ENCODE results near the gene PKD1. TPM values are rescaled to one million over a fixed set of nuclear protein-coding genes. Genes with fewer than 3 reads are reported as not detected.

PKD1 gene
- total RNA-seq, 1 donor = 125 TPM

DNA sequence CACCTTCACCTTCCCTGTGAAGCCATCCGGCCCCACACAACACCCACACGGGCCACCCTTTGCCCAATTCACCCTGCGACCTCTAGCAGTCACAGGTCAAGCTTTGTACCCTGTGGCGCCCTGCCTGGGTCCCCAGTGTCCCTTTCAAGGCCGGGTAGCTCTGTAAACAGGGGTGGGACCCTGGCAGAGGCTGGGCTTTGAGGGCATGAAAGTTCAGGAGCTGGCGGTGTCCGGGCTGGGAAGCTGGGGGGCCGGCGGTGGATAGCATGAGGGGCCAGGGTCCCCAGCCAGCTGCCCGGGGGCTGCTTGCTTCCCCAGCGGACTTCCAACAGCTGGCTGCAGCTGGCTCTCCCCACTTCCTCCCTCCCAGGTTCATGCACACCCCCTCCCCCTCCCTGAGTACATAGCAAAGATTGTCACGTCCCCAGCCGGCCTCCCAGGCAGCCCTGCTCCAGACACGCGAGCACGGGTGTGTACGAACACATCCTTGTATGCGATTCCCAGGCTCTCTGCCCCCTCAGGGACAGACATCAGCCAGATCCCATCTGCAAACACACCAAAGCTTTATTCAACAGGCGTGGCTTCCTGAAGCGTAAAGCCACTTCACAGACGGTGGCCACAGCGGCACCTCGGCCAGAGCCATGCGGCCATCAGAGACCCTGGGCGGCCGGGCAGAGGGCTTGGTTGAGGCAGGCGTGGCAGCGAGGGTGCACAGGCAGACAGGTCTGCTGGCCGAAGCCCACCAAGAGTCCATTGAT is 96.2 kb downstream of the PKD1 start:
- DNase-seq (ENCODE audit: low read depth in 2 of 3, low spot score in 2 of 3) = no peak

Small RNAs within 50 kb of the gene (small RNA-seq; reads per million reads assigned to genes)
- gene MIR1225 = not detected
- not detected for gene MIR3180-5
- gene MIR4516 = not detected
- not detected for gene RF00019
- gene SNORD60 = not detected

Other genes with a start within 250 kb of the PKD1 start
- not detected for gene HS3ST6, start 217.5 kb downstream of the PKD1 start, total RNA-seq
- 40.1 TPM for gene MSRB1, start 192.7 kb downstream of the PKD1 start, total RNA-seq
- gene RPL3L, start 181.2 kb downstream of the PKD1 start, total RNA-seq = not detected
- gene NDUFB10, start 176.4 kb downstream of the PKD1 start, total RNA-seq = 138 TPM
- 14,735 TPM for gene RPS2, start 171.1 kb downstream of the PKD1 start, total RNA-seq
- gene RNF151, start 169.0 kb downstream of the PKD1 start, total RNA-seq = 0.54 TPM
- 62.7 TPM for gene TBL3, start 163.8 kb downstream of the PKD1 start, total RNA-seq
- gene NOXO1, start 154.4 kb downstream of the PKD1 start, total RNA-seq = not detected
- 14.5 TPM for gene GFER, start 151.7 kb downstream of the PKD1 start, total RNA-seq
- gene SYNGR3, start 145.9 kb downstream of the PKD1 start, total RNA-seq = 4.3 TPM
- 34.7 TPM for gene ZNF598, start 126.1 kb downstream of the PKD1 start, total RNA-seq
- gene NPW, start 116.1 kb downstream of the PKD1 start, total RNA-seq = 3.8 TPM
- 8.6 TPM for gene NHERF2, start 109.0 kb downstream of the PKD1 start, total RNA-seq
- 73.2 TPM for gene NTHL1, start 88.1 kb downstream of the PKD1 start, total RNA-seq
- gene TSC2, start 87.9 kb downstream of the PKD1 start, total RNA-seq = 71.1 TPM
- 0.27 TPM for gene RAB26, start 12.7 kb upstream of the PKD1 start, total RNA-seq
- 90.5 TPM for gene TRAF7, start 19.9 kb upstream of the PKD1 start, total RNA-seq
- gene CASKIN1, start 60.7 kb upstream of the PKD1 start, total RNA-seq = under 0.01 TPM
- gene MLST8, start 69.6 kb upstream of the PKD1 start, total RNA-seq = 87.5 TPM
- 1.3 TPM for gene BRICD5, start 75.0 kb upstream of the PKD1 start, total RNA-seq
- 12.9 TPM for gene PGP, start 78.9 kb upstream of the PKD1 start, total RNA-seq
- gene E4F1, start 87.7 kb upstream of the PKD1 start, total RNA-seq = 52.0 TPM
- gene DNASE1L2, start 100.5 kb upstream of the PKD1 start, total RNA-seq = 0.54 TPM
- gene ECI1, start 115.7 kb upstream of the PKD1 start, total RNA-seq = 53.9 TPM
- 144 TPM for gene RNPS1, start 132.2 kb upstream of the PKD1 start, total RNA-seq
- gene ABCA3, start 204.8 kb upstream of the PKD1 start, total RNA-seq = 8.1 TPM

Data from hematopoietic multipotent progenitor cell (in vitro differentiated cells).